GM19372 (cell line): ENCODE measurements around the gene NLRC3.

Experiments used
- ATAC-seq: cut with Tn5 transposase; IDR thresholded peaks from one replicate; pipeline ENCODE4 v1.9.1; 2021; ENCODE audit warnings: mild to moderate bottlenecking, low read depth, moderate library complexity; ENCODE audit not compliant: unreplicated experiment

The NLRC3 gene

DNA sequence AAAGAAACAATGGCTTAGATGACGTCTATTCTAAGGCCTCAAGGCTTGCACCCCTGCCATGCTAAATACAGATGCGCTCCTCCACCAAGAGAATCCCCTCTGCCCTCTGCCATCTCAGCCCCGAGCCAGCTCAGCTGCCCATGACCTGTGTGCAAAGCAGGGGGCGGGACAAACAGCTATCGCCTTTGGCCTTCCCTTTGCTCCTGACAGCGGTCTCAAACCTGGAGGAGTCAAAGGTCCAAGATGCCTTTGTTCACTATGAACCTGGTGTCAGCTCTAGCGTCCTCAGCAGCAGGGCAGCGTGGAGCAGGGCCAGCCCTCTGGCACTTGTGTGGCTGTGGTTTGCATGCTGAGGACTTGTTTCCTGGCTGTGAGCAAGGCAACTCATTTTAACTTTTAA, 21.9 kb upstream of the NLRC3 start:
- ATAC-seq = no peak

GRCh38 chr16:3598236-3598635, 21.0 kb upstream of the NLRC3 start:
- ATAC-seq = no peak

DNA sequence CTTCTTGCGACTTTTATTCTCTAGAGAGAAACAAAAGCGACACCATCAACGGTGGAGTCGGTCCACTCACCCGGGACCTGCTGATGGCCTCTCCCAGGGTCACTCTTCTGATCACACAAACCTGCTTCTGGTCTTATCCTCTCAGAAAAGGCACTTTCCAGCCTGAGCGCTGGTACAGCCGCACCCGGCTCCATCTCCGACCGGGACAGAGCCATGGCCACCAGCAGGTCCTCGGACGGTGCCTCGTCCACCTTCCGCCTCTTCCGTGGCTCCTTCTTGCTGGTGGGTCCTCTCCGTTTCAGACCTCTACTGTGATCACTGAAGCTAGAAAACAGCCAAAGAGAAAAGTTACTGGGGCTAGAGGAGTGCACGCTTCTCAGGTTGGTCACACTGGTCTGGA, 20.5 kb upstream of the NLRC3 start:
- ATAC-seq = no peak

DNA sequence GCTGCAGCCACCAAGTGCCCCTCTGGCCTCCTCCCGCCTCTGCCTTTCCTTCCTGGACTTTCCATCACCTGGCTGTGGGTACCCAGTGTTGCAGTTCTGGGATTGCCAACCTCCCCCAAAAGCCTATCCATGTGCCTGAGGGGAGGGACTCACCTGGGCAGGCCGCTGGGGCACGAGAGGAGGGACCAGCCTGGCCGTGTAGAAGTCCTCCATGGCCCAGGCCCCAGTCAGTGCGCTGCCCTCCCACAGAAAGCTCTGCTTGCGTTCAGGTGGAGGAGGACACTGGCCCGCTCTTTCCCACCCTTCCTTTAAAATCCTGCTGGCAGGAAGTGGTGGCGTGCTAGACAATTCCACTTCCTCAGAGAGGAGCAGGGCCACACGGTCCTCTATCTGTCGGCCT, 20.0 kb upstream of the NLRC3 start:
- ATAC-seq = no peak

DNA sequence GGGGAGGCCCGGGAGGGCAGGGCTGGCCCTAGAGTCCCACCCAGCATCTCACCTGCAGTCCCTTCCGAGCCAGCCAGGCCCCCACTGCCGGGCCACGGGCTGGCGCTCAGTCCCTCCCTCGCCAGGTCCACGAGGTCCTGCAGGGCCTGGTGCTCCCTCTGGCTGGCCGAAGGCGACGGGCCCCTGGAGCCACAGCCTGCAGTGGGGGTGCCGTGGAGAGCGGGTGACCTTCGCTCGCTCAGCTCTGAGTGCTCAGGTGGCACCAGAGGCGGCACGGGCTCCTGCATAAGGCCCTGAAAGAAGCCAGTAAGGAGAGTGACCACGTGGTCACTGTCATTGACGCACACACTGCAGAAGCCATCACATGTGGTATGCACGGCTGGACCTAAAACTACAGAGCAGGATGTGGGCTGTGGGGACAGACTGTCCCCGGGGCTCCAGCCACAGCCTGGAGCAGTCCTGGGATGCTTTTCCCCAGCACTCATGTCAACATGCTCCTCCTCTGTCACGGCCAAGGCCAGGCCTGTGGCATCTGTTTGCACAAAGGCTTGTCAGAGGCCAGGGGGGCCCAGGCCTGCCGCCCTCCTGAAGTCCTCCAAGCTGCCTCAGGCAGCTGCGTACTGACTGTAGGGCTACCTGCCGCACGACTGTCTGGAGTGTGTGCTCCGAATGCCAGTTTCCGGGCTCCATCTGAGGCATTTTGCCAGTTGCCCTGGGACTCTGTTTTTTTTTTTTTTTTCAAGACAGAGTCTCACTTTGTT, 19.1 kb upstream of the NLRC3 start:
- ATAC-seq = no peak

GRCh38 chr16:3595521-3596021, 18.4 kb upstream of the NLRC3 start:
- no peak for ATAC-seq

- ATAC-seq = no peak
Observed at GRCh38 chr16:3595110-3595486, 17.9 kb upstream of the NLRC3 start.

GRCh38 chr16:3594316-3595109, 17.3 kb upstream of the NLRC3 start:
- ATAC-seq = no peak

GRCh38 chr16:3592559-3592958, 15.4 kb upstream of the NLRC3 start:
- ATAC-seq = no peak

- ATAC-seq = no peak
Observed at GRCh38 chr16:3591991-3592390, 14.8 kb upstream of the NLRC3 start.

- no peak for ATAC-seq
Observed at GRCh38 chr16:3591436-3591803, 14.2 kb upstream of the NLRC3 start.

GRCh38 chr16:3590736-3591435, 13.7 kb upstream of the NLRC3 start:
- no peak for ATAC-seq

DNA sequence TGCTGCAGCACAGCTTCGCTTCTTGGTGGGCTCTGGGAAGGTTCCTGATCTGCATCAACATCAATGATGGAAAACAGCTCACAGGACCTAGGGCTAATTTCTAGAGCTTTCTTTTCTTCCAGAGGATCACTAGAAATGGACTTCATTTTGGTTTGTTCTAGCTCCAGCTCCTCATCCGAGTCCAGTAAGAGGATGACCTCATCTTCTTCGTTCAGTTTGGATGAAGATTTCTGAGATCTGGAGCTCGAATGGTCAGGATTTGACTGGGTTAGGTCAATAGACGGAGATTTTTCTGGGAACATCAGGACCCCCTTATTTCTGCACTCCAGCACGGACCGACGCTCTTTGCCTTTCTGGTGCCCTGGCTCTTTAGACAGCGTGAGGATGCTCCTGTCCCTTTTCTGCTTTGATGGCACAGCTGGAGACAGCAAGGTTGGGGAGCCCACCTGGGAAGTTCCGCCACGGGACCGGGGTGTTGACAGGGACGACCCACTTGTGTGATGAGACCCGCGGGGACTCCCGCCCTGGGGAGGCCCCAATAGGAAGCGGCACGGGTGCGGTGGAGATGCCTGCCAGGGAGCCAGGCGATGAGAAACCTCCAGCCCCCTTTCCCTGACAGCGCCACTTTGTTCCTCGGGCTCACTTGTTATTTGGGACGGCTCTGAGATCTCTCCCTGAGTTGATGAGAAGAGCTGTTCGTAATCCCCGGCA, 12.9 kb upstream of the NLRC3 start:
- no peak for ATAC-seq

DNA sequence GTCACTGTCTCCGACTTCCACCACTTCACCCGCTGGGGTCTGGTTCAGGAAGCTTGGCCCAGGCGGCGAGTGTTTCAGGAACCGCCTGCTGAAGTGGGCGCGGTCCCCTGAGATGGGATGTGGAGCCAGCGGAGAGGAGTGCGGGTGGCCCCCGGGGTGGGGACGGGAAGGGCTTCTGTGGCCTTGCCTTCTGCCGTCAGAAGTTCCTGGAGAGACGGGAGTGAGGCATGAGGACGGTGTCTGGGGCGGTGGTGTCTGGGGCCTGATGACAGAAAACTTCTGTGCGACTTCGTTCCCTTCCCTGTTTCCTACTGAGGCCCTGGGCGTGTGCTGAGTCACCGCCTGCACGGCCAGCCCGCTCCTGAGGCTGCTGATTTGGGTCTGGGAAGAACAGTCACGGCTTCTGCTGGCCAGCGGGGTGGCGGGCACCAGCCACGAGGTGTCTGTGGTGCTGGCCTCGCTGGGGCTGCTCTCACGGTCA, 12.3 kb upstream of the NLRC3 start:
- no peak for ATAC-seq

- no peak for ATAC-seq
Observed at GRCh38 chr16:3589001-3589400, 11.8 kb upstream of the NLRC3 start.

GRCh38 chr16:3587547-3588110, 10.4 kb upstream of the NLRC3 start:
- ATAC-seq = no peak

DNA sequence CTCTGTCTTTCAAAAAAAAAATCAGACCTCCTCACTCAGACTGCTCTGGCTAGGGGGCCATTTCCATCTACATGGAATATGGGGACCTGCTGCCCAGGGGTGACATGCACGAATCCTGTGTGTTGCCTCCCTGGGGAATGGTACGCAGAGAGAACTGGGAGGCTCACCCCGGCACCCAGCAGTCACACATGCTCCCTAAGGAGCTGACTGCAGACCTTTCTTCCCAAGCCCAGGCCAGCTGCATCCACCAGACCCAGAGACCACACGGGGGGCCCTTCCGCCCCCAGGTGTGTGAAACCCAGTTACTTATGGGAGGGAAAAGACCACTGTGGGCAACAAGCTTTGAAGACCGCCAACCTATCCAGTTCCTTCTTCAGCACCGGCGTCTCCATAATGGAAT, 7.2 kb upstream of the NLRC3 start:
- no peak for ATAC-seq

DNA sequence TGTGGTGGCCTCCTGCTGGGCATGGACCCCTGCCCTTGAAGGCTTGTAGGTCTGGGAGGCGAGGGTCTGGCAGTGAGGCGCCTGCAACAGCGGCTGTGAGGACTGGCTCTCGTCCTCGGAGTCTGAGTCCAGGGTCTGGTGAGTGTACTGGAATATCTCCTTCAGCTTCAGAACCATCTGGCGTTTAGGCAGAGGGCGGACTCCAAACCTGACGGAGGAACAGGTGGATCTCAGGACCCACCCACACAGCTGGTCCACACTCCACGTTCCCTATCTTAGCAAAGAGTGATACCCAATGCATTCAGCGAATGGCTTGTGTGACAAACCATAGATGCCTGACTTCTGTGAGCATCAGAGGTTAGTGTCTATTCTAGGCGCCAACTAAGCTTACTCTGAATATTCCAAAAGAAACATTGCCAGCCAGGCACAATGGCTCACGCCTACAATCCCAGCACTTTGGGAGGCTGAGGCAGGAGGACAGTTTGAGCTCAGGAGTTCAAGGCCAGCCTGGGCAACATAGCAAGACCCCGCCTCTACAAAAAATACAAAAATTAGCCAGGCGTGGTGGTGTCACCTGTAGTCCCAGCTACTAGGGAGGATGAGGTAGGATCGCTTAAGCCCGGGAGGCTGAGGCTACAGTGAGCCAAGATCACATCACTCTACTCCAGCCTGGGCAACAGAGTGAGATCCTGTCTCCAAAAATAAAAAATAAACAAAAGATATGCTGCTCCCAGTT, 6.3 kb upstream of the NLRC3 start:
- ATAC-seq = no peak

DNA sequence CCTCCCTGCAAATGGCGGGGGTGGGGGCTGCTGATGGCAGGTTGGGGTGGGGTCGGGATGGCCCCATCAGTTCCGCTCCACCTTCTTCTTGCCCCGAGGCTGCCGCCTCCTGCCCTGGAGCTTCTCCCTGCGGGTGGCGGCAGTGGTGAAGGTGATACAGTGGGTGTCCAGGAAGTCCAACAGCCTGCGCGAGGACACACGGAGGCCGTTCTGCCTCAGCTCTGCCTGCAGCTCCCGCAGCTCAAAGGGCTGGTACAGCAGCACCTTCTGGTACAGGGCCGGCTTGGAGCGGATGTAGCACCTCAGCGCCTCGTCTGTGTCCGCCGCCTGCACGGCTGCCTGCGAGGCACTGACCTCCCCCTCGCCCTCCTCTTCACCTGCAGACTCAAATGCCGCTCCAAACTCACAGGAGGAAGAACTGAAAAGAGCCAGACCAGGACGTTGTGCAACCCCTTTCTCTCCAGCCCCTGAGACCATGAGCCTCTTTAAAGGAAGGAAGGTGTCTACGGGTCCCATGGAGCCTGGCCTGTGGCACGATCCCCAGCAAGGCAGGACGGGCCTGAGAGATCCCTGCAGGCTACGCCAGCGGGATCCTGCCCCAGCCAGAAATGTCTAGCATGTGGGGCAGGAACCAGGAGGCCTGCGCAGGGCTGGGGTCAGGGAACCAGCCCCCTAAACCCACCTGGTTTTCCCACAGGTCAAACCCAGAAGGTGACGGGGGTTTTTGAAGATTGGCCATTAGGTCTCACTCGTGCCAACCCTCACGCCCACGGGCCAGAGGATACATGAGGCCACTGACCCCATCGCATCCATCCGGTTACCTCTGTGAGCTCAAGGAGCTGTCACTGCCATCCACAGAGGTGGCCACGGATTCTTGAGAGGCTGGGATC, 5.3 kb upstream of the NLRC3 start:
- no peak for ATAC-seq
